ENCODE data around the gene CGNL1.

GRCh38 chr15:57583720-57584119 is 207.4 kb downstream of the CGNL1 start:
- TF ChIP-seq, protein P1, sequence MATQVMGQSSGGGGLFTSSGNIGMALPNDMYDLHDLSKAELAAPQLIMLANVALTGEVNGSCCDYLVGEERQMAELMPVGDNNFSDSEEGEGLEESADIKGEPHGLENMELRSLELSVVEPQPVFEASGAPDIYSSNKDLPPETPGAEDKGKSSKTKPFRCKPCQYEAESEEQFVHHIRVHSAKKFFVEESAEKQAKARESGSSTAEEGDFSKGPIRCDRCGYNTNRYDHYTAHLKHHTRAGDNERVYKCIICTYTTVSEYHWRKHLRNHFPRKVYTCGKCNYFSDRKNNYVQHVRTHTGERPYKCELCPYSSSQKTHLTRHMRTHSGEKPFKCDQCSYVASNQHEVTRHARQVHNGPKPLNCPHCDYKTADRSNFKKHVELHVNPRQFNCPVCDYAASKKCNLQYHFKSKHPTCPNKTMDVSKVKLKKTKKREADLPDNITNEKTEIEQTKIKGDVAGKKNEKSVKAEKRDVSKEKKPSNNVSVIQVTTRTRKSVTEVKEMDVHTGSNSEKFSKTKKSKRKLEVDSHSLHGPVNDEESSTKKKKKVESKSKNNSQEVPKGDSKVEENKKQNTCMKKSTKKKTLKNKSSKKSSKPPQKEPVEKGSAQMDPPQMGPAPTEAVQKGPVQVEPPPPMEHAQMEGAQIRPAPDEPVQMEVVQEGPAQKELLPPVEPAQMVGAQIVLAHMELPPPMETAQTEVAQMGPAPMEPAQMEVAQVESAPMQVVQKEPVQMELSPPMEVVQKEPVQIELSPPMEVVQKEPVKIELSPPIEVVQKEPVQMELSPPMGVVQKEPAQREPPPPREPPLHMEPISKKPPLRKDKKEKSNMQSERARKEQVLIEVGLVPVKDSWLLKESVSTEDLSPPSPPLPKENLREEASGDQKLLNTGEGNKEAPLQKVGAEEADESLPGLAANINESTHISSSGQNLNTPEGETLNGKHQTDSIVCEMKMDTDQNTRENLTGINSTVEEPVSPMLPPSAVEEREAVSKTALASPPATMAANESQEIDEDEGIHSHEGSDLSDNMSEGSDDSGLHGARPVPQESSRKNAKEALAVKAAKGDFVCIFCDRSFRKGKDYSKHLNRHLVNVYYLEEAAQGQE (IDR thresholded peaks at IDR 0.05; ENCODE audit: insufficient read depth in 1 of 2, low read depth in 2 of 2, low read length in 2 of 2), result no peak
- TF ChIP-seq SIN3A (IDR thresholded peaks at IDR 0.05; ENCODE audit: borderline replicate concordance, insufficient read depth, low read length) (no peak), TAF1 (IDR thresholded peaks at IDR 0.05; ENCODE audit: borderline replicate concordance, insufficient read depth, low read length) (no peak), POLR2AphosphoS5 (IDR thresholded peaks at IDR 0.05; ENCODE audit: low read depth, low read length) (no peak)
